Right lobe of liver (tissue), 4 donors: Measurements from ENCODE around the gene R3HDM2.

ENCODE experiments used
- CTCF ChIP-seq, 4 donors: fragments of 200-600 bp in 3 of 4; fragments of 450-650 bp in 1 of 4; IDR thresholded peaks; one replicate each; pipeline versions ENCODE4 v1.5.1 to v1.8.0; 2016 to 2022; ENCODE audit warnings: antibody characterized with exemption in 4 of 4, mild to moderate bottlenecking in 2 of 4
- POLR2A ChIP-seq: fragments of 450-650 bp; IDR thresholded peaks from one replicate; pipeline ENCODE4 v1.6.1; 2017; ENCODE audit warnings: antibody characterized with exemption, mild to moderate bottlenecking
- donor health status: DM: no; HTN: no; CAD: no.
- donor health status: DM: no; HTN: no; CAD: no.
- donor health status: DM: no; HTN: yes; CAD: no.

- TF ChIP-seq CTCF (IDR thresholded peaks at IDR 0.05) (no peak), POLR2A (no peak)
Measured at GRCh38 chr12:57236201-57236924, 194.5 kb downstream of the R3HDM2 start.
